Karpas-422 (cell line): Measurements from ENCODE around the gene CRYBG3. TPM values are rescaled to one million over a fixed set of nuclear protein-coding genes. Genes with fewer than 3 reads are reported as not detected.

ENCODE experiments used
- DNase-seq: peaks from one replicate; pipeline ENCODE4 v3.0.0-alpha.2; 2015
- H2AFZ ChIP-seq: fragments of 200-600 bp; sonication (generic); 2 replicates; pipeline ENCODE4 v1.6.1; 2014; ENCODE audit warnings: antibody characterized with exemption, low read length, mixed read lengths
- H3K27ac ChIP-seq: fragments of 200-600 bp; sonication (generic); 2 replicates; pipeline ENCODE4 v1.5.1; 2014; ENCODE audit warnings: mild to moderate bottlenecking, low read length, moderate library complexity
- H3K27me3 ChIP-seq: fragments of 200-600 bp; sonication (generic); 2 replicates; pipeline ENCODE4 v1.6.1; 2014; ENCODE audit warnings: low read length, mixed read lengths
- H3K36me3 ChIP-seq: fragments of 200-600 bp; sonication (generic); 2 replicates; pipeline ENCODE4 v1.6.1; 2014; ENCODE audit warnings: low read length, mixed read lengths; ENCODE audit not compliant: insufficient read depth
- H3K4me1 ChIP-seq: fragments of 200-600 bp; sonication (generic); 2 replicates; pipeline ENCODE4 v1.6.1; 2014; ENCODE audit warnings: mild to moderate bottlenecking, low read length, mixed read lengths
- H3K4me2 ChIP-seq: fragments of 200-600 bp; sonication (generic); 2 replicates; pipeline ENCODE4 v1.6.1; 2014; ENCODE audit warnings: low read length, low read depth, mild to moderate bottlenecking; ENCODE audit not compliant: poor library complexity, severe bottlenecking
- H3K4me3 ChIP-seq: fragments of 200-600 bp; sonication (generic); 2 replicates; pipeline ENCODE4 v1.5.1; 2014; ENCODE audit warnings: mild to moderate bottlenecking, antibody characterized with exemption, low read length, mixed read lengths
- H3K79me2 ChIP-seq: fragments of 200-600 bp; sonication (generic); 2 replicates; pipeline ENCODE4 v1.6.1; 2014; ENCODE audit warnings: mild to moderate bottlenecking, low read length, mixed read lengths
- H3K9ac ChIP-seq: fragments of 200-600 bp; sonication (generic); 2 replicates; pipeline ENCODE4 v1.6.0; 2014; ENCODE audit warnings: low read length
- H3K9me2 ChIP-seq: fragments of 200-600 bp; sonication (generic), shearing (Covaris generic); replicated peaks from 2 replicates; pipeline ENCODE4 v1.6.0; 2014; ENCODE audit warnings: mild to moderate bottlenecking, low read length, moderate library complexity; ENCODE audit not compliant: insufficient read depth
- H3K9me3 ChIP-seq: fragments of 300-700, 200-600 bp; sonication (generic); 2 replicates; pipeline ENCODE4 v1.6.1; 2014; ENCODE audit warnings: low read length, mixed read lengths
- H4K20me1 ChIP-seq: fragments of 200-600 bp; sonication (generic); 2 replicates; pipeline ENCODE4 v1.6.1; 2014; ENCODE audit warnings: mild to moderate bottlenecking, antibody characterized with exemption, low read length, low read depth; ENCODE audit not compliant: insufficient read depth
- total RNA-seq: library from RNA; depleted of rRNA; stranded (reverse); fragments of >200 nt; shearing (Covaris generic); gene quantifications from 2 replicates; pipeline ENCODE4 v1.2.3, GENCODE V29; 2014; ENCODE audit warnings: low replicate concordance

The CRYBG3 gene
- total RNA-seq, 1 experiment from 2014 or later = 1.1 TPM

DNA sequence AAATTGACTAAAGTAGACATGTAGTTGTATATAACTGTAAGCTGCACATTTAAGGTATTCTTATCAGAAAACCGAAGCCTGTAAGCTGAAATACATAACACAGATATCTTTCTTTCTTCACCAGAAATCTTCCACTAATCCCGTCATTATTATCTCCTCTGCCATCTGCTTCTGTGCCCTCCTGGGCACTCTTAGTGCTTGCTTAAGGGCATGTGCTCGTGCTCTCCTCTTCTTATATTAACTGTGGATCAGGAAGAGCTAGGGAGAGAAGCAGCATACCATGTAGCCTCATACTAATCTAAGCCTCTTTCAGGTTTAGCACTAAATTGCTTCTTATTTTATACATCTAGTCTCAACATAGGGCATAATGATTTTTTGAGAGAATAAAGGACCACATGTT, 89.6 kb downstream of the CRYBG3 start:
- H3K4me2 ChIP-seq = no peak overlapping the region
- no peaks in the 10 kb centered on the region for H3K27me3 ChIP-seq
- H3K4me3 ChIP-seq = no peak overlapping the region
- no peaks in the 10 kb centered on the region for H3K9me3 ChIP-seq
- no peak for DNase-seq
- H3K79me2 ChIP-seq = no peaks in the 10 kb centered on the region
- no peak overlapping the region for H3K27ac ChIP-seq
- H4K20me1 ChIP-seq = no peaks in the 10 kb centered on the region
- H3K9ac ChIP-seq = no peak overlapping the region
- no peaks in the 10 kb centered on the region for H3K9me2 ChIP-seq
- H3K36me3 ChIP-seq = no peaks in the 10 kb centered on the region
- 0 out of 2 replicates have a peak overlapping the region, but pooled peaks have one; percentile 18 for H2AFZ ChIP-seq
- peaks cover 6% of the 10 kb centered on the region for H3K4me1 ChIP-seq

DNA sequence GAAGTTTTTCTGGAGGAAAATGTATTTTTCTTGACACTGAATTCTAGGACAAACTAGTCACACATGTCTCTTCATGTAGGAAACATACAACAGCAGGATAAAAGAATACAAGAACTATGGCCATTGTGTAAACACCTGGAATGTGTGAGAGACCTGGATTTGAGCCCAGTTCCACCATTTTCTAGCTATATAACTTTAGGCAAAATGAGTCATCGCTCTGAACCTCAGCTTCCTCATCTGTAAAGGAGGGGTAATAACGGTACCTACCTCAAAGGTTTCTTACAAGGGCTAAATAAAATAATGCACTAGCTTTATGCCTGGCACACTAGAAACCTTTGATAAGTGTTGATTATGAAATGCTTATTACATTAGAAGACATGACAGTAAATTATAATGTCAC, 92.6 kb downstream of the CRYBG3 start:
- no peak overlapping the region for H3K27ac ChIP-seq
- H3K9ac ChIP-seq = no peak overlapping the region
- peaks cover 6% of the 10 kb centered on the region for H3K4me1 ChIP-seq
- DNase-seq = no peak
- H3K9me2 ChIP-seq = no peaks in the 10 kb centered on the region
- no peak overlapping the region for H3K4me2 ChIP-seq
- H3K4me3 ChIP-seq = no peak overlapping the region
- H4K20me1 ChIP-seq = no peaks in the 10 kb centered on the region
- H3K27me3 ChIP-seq = no peaks in the 10 kb centered on the region
- no peaks in the 10 kb centered on the region for H3K36me3 ChIP-seq
- H3K9me3 ChIP-seq = no peaks in the 10 kb centered on the region
- H2AFZ ChIP-seq = no peak overlapping the region
- no peaks in the 10 kb centered on the region for H3K79me2 ChIP-seq

DNA sequence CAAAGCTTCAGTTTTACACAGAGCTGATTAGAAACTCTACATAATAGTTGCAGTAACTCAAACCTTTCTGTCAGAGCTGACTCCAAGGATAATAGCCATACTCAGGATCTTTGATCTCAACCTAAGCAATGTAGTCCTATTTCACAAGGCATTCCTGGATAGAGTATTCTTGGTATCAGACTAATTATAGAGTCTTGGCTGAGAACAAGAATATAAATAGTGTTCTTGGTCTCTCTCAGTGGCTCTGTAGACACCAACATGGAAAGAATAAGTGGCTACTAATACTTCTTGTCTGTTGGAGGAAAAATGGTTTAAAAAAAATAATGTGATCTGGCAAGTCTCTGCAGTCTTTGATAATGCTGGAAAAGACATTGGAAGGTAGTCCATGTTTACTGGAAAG, 94.8 kb downstream of the CRYBG3 start:
- H3K9me3 ChIP-seq = no peaks in the 10 kb centered on the region
- no peak for DNase-seq
- H3K79me2 ChIP-seq = no peaks in the 10 kb centered on the region

GRCh38 chr3:97917813-97918536, 96.2 kb downstream of the CRYBG3 start:
- Histone ChIP-seq H3K4me1 (no peaks in the 10 kb centered on the region), H3K27ac (no peak overlapping the region), H3K9ac (no peak overlapping the region), H4K20me1 (no peaks in the 10 kb centered on the region), H3K27me3 (no peaks in the 10 kb centered on the region), H2AFZ (no peak overlapping the region), H3K79me2 (no peaks in the 10 kb centered on the region), H3K9me3 (no peaks in the 10 kb centered on the region), H3K4me3 (no peak overlapping the region), H3K4me2 (no peak overlapping the region), H3K36me3 (no peaks in the 10 kb centered on the region), H3K9me2 (no peaks in the 10 kb centered on the region)
- no peak for DNase-seq

More for the DNA sequence above, 94.8 kb downstream of the CRYBG3 start:
- H2AFZ ChIP-seq = no peak overlapping the region
- no peaks in the 10 kb centered on the region for H3K4me1 ChIP-seq
- H3K36me3 ChIP-seq = no peaks in the 10 kb centered on the region
- H3K27ac ChIP-seq = no peak overlapping the region
- no peaks in the 10 kb centered on the region for H3K9me2 ChIP-seq
- H3K4me2 ChIP-seq = no peak overlapping the region
- H3K27me3 ChIP-seq = no peaks in the 10 kb centered on the region
- H3K9ac ChIP-seq = no peak overlapping the region
- no peak overlapping the region for H3K4me3 ChIP-seq
- no peaks in the 10 kb centered on the region for H4K20me1 ChIP-seq

DNA sequence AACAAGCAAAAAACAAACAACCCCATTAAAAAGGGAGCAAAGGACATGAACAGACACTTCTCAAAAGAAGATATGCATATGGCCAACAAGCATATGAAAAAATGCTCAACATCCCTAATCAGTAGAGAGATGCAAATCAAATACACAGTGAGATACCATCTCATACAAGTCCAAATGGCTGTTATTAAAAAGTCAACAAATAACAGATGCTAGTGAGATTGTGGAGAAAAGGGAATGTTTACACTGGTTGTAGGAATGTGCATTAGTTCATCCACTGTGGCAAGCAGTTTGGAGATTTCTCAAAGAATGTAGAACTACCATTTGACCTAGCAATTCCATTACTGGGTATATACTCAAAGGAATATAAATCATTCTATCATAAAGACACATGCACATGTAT, 105.9 kb downstream of the CRYBG3 start:
- Histone ChIP-seq H3K9me2 (no peaks in the 10 kb centered on the region), H3K27ac (no peak overlapping the region), H2AFZ (no peak overlapping the region), H4K20me1 (no peaks in the 10 kb centered on the region), H3K27me3 (no peaks in the 10 kb centered on the region), H3K4me1 (no peaks in the 10 kb centered on the region), H3K4me2 (no peak overlapping the region), H3K9ac (no peak overlapping the region), H3K79me2 (no peaks in the 10 kb centered on the region), H3K36me3 (no peaks in the 10 kb centered on the region), H3K4me3 (no peak overlapping the region), H3K9me3 (no peaks in the 10 kb centered on the region)
- DNase-seq = no peak

- Histone ChIP-seq H4K20me1 (no peaks in the 10 kb centered on the region), H3K4me1 (no peaks in the 10 kb centered on the region), H3K79me2 (no peaks in the 10 kb centered on the region), H3K4me3 (no peak overlapping the region), H3K27me3 (no peaks in the 10 kb centered on the region), H3K9me3 (no peaks in the 10 kb centered on the region), H3K27ac (no peak overlapping the region), H3K9me2 (no peaks in the 10 kb centered on the region), H2AFZ (no peak overlapping the region), H3K36me3 (no peaks in the 10 kb centered on the region), H3K4me2 (no peak overlapping the region), H3K9ac (no peak overlapping the region)
- DNase-seq = no peak
Measured at GRCh38 chr3:97928986-97929385, 107.2 kb downstream of the CRYBG3 start.

- H3K9me3 ChIP-seq = no peaks in the 10 kb centered on the region
- no peak overlapping the region for H3K4me3 ChIP-seq
- H3K27ac ChIP-seq = no peak overlapping the region
- no peaks in the 10 kb centered on the region for H3K4me1 ChIP-seq
- no peak overlapping the region for H2AFZ ChIP-seq
- no peaks in the 10 kb centered on the region for H3K36me3 ChIP-seq
- no peaks in the 10 kb centered on the region for H3K9me2 ChIP-seq
- no peaks in the 10 kb centered on the region for H3K79me2 ChIP-seq
- H3K27me3 ChIP-seq = no peaks in the 10 kb centered on the region
- no peak for DNase-seq
- H4K20me1 ChIP-seq = no peaks in the 10 kb centered on the region
- no peak overlapping the region for H3K9ac ChIP-seq
- no peak overlapping the region for H3K4me2 ChIP-seq
Measured at GRCh38 chr3:97930018-97930417, 108.2 kb downstream of the CRYBG3 start.

- Histone ChIP-seq H3K9me2 (no peaks in the 10 kb centered on the region), H3K27me3 (no peaks in the 10 kb centered on the region), H3K9ac (no peak overlapping the region), H3K4me3 (no peak overlapping the region), H2AFZ (no peak overlapping the region), H3K4me2 (no peak overlapping the region), H3K9me3 (no peaks in the 10 kb centered on the region), H3K79me2 (no peaks in the 10 kb centered on the region), H3K27ac (no peak overlapping the region), H4K20me1 (no peaks in the 10 kb centered on the region), H3K4me1 (no peaks in the 10 kb centered on the region), H3K36me3 (no peaks in the 10 kb centered on the region)
- DNase-seq = no peak
Measured at GRCh38 chr3:97931218-97931617, 109.4 kb downstream of the CRYBG3 start.
